ENCODE data around the gene CORIN.
A peak's percentile ranks its signal among the peaks of the same experiment; 100 is the strongest.

The CORIN gene

DNA sequence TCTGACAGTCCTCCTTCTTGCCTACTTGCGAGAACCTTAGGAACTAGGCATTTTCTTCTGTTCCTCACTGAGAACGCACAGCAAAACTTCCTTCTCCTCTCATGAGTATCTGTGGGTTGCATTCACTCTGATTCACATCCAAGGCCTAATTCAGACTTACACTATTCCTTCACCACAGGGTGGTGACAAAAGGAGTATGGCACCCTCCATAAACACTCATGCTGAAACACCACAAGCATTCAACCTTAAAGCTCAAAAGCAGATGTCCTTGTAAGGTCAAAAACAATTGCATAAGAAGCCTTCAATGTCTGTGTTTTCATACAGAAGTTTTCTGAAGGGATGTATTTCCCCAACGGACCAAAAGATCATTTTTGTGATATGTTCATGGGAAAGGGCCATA, 147.3 kb downstream of the CORIN start:
- DNase-seq (ENCODE audit: low read depth in 2 of 2), result no peak

DNA sequence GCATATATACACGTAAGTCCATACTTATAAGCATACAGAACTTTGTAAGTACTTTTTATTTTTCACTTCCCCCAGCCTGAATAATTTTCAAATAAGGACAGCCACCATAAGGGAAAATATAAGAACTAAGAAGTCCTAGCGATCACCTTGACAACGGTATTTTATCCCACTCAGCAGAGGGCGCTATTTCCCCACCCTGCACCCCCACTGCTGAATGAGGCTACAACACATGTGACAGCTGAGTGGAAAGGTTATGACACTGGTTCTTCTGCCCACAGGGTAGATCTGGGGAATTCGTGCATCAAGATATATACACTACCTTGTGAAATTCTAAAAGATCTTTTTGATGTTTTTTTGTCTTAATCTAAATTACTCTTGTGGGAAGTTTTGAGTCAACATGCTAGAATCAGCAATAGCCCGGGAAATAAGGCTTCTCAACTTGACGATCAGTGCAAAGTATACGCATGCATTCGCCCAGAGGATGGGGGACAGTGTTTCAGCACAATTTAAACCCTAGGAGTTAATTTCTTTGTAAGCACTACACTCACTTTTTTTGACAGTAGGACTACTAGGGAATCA, 151.5 kb downstream of the CORIN start:
- DNase-seq (ENCODE audit: low read depth in 2 of 2), result peak; percentile 35 to 45

- no peak for DNase-seq (ENCODE audit: low read depth in 2 of 2)
Observed at GRCh38 chr4:47675806-47676205, 162.1 kb downstream of the CORIN start.

DNA sequence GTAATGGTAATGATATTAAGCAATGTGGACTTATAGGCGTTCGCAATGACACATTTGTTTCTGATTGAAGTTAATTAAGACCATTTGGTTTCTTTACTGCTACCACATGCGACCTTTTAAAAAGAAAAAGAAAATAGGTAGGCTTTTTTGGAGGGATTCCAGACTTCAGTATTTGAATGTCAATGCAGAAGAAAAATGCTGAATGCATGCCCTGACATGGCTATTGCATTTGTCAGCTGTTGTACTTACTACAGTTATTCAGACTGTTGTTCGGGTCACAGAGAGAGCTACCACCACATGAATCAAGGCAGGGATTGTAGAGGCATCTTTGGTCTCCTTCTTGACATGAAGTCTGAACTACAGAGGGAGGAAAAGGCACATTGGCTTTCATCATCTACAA, 163.7 kb downstream of the CORIN start:
- DNase-seq (ENCODE audit: low read depth in 2 of 2), result no peak

GRCh38 chr4:47672696-47673095, 165.2 kb downstream of the CORIN start:
- DNase-seq (ENCODE audit: low read depth in 2 of 2), result no peak

GRCh38 chr4:47669946-47670345, 167.9 kb downstream of the CORIN start:
- no peak for DNase-seq (ENCODE audit: low read depth in 2 of 2)

- peak in 1 of 2 donors; percentile 4 for DNase-seq (ENCODE audit: low read depth in 2 of 2)
Observed at GRCh38 chr4:47668810-47669408, 169.0 kb downstream of the CORIN start.

GRCh38 chr4:47668256-47668655, 169.6 kb downstream of the CORIN start:
- no peak for DNase-seq (ENCODE audit: low read depth in 2 of 2)

- DNase-seq (ENCODE audit: low read depth in 2 of 2), result no peak
Observed at GRCh38 chr4:47667552-47667951, 170.3 kb downstream of the CORIN start.

- DNase-seq (ENCODE audit: low read depth in 2 of 2), result no peak
Observed at GRCh38 chr4:47664051-47664826, 173.6 kb downstream of the CORIN start.

DNA sequence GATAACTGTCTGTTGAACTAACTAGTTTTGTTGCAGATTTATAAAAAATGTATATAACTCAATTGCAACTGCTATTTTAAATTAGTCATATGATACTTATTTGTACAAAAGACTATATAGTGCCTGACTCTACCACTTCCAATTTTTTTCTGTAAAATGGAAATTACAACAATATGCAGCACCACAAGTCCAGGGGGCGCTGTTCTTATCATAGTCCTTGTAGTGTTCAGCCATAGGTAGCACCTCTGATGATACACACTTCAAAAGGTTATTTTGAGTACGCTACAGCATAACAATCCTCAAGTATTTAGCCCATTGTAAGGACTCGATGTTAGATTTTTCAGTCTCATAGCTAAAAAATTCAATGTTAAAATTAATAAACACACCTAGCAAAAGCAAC, 174.9 kb downstream of the CORIN start:
- DNase-seq (ENCODE audit: low read depth in 2 of 2), result no peak

- no peak for DNase-seq (ENCODE audit: low read depth in 2 of 2)
Observed at GRCh38 chr4:47661741-47662140, 176.1 kb downstream of the CORIN start.

DNA sequence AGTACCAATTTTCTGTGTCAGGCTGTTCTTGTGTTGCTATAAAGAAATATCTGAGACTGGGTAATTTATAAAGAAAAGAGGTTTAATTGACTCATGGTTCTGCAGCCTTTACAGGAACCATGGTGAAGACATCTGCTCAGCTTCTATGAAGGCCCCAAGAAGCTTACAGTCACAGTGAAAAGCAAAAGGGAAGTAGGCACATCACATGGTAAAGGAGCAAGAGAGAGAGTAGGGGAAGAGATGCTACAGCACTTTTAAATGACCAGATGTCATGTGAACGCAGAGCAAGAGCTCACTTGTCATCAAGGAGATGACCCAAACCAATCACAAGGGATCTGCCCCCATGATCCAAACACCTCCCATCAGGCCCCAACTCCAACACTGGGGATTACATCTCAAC, 178.5 kb downstream of the CORIN start:
- DNase-seq (ENCODE audit: low read depth in 2 of 2), result no peak

- DNase-seq (ENCODE audit: low read depth in 2 of 2), result no peak
Observed at GRCh38 chr4:47654972-47655693, 182.7 kb downstream of the CORIN start.

DNA sequence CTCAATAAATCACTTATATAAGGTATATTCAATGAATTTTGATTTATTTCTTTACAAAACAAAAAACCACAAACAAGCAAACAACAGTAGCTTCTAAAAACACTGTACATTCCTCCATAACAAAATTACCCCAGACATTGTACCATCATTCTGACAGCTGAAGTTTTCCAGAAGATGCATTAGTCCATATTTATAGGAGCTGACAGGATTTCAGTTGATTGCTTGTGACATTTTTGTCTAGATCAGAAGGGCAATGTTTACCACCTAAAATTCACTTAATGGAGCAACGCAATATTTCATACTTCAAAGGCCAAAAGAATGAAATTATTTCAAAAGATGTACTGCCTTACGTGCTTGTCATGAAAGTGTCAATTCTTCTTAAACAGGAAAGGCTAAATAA, 185.8 kb downstream of the CORIN start:
- DNase-seq (ENCODE audit: low read depth in 2 of 2), result no peak

DNA sequence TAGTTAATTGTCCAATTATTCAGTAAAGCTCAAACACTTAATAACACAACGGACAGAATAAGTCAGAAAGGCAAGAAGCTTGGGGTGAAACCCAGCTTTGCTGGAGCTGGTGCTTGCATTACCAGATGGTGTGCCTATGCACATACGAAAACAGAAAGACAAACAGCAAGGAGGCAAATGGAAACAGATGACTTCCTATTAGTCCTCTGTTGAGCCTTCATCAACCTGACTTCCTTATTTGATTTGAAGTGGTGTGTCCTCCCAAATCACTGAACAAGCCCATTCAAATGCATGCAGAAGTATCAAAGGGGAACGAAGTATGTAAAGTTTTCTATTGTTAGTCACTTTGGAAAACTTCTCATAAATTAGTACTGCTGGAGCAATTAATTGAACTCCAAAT, 186.6 kb downstream of the CORIN start:
- no peak for DNase-seq (ENCODE audit: low read depth in 2 of 2)

- DNase-seq (ENCODE audit: low read depth in 2 of 2), result no peak
Observed at GRCh38 chr4:47650584-47651130, 187.2 kb downstream of the CORIN start.

- no peak for DNase-seq (ENCODE audit: low read depth in 2 of 2)
Observed at GRCh38 chr4:47647544-47647943, 190.3 kb downstream of the CORIN start.

- no peak for DNase-seq (ENCODE audit: low read depth in 2 of 2)
Observed at GRCh38 chr4:47647029-47647428, 190.8 kb downstream of the CORIN start.

GRCh38 chr4:47646372-47646771, 191.5 kb downstream of the CORIN start:
- no peak for DNase-seq (ENCODE audit: low read depth in 2 of 2)

- DNase-seq (ENCODE audit: low read depth in 2 of 2), result no peak
Observed at GRCh38 chr4:47643845-47644244, 194.0 kb downstream of the CORIN start.
